Thyroid gland (tissue), 4 donors: ENCODE data around the gene PLET1. TPM values are rescaled to one million over a fixed set of nuclear protein-coding genes. Genes with fewer than 3 reads are reported as not detected.
A peak's percentile ranks its signal among the peaks of the same experiment; 100 is the strongest.

Source experiments
- DNase-seq, 2 donors: peaks; one replicate each; pipeline ENCODE4 v3.0.0-alpha.2; 2019
- H3K27ac ChIP-seq, 3 donors: fragments of 200-600 bp; sonication (generic); 1 replicate in 2 of 3; 2 replicates in 1 of 3; pipeline ENCODE4 v1.5.1; 2016 to 2019; ENCODE audit warnings: mild to moderate bottlenecking in 1 of 3, moderate library complexity in 1 of 3
- H3K27me3 ChIP-seq: fragments of 200-600 bp; sonication (generic); one replicate; pipeline ENCODE4 v1.5.1; 2019
- H3K36me3 ChIP-seq, 2 donors: fragments of 200-600 bp; sonication (generic); one replicate each; pipeline ENCODE4 v1.5.1; 2016 to 2019
- H3K4me1 ChIP-seq, 2 donors: fragments of 200-600 bp; sonication (generic); one replicate each; pipeline ENCODE4 v1.5.1; 2017 to 2019
- H3K4me3 ChIP-seq, 3 donors: fragments of 200-600 bp; sonication (generic); replicated peaks in 1 of 3; 1 replicate in 2 of 3; 2 replicates in 1 of 3; pipeline ENCODE4 v1.5.1; 2016; ENCODE audit warnings: mild to moderate bottlenecking in 1 of 3
- H3K9me3 ChIP-seq: fragments of 200-600 bp; sonication (generic); one replicate; pipeline ENCODE4 v1.5.1; 2017
- POLR2A ChIP-seq, 2 donors: fragments of 450-650 bp; IDR thresholded peaks; one replicate each; pipeline ENCODE4 v1.6.1; 2017; ENCODE audit warnings: antibody characterized with exemption in 2 of 2, mild to moderate bottlenecking in 2 of 2, moderate library complexity in 1 of 2
- whole genome bisulfite sequencing, 2 donors: methylation state at CpG; one replicate each; pipeline ENCODE4 v1.1.5; 2017; 5-methylcytosine and 5-hydroxymethylcytosine counted together
- intact Hi-C: fragments of 100-400 bp; cut with DNase I; formaldehyde crosslinking; loops from one replicate; pipeline ENCODE4 v1.15.1; 2023
- total RNA-seq, 4 donors: library from RNA; depleted of rRNA; stranded (reverse); fragments of >200 nt; gene quantifications; one replicate each; pipeline ENCODE4 v1.2.3, GENCODE V29; 2016
- TF ChIP-seq, protein P1 (sequence below), 6 experiments: fragments of 200-600 bp in 3 of 6; fragments of 450-650 bp in 3 of 6; sonication (generic) in 3 of 6; IDR thresholded peaks; one replicate each; pipeline ENCODE4 v1.5.1; 2016 to 2019; ENCODE audit warnings: antibody characterized with exemption in 6 of 6, mild to moderate bottlenecking in 2 of 6, inconsistent platforms in 1 of 6, moderate library complexity in 1 of 6

Gene PLET1
- total RNA-seq, 4 donors from 2014 or later: not detected

- Histone ChIP-seq H3K27ac (peak overlapping the region; percentile 33 to 44 (median 39)), H3K36me3 (no peaks in the 10 kb centered on the region), H3K4me3 (no peak overlapping the region), H3K9me3 (no peaks in the 10 kb centered on the region), H3K27me3 (no peaks in the 10 kb centered on the region), H3K4me1 (peaks cover 8 to 26% of the 10 kb centered on the region in 2 donors)
- intact Hi-C loops: no loop called here
- DNase-seq: no peak
- TF ChIP-seq, protein P1, sequence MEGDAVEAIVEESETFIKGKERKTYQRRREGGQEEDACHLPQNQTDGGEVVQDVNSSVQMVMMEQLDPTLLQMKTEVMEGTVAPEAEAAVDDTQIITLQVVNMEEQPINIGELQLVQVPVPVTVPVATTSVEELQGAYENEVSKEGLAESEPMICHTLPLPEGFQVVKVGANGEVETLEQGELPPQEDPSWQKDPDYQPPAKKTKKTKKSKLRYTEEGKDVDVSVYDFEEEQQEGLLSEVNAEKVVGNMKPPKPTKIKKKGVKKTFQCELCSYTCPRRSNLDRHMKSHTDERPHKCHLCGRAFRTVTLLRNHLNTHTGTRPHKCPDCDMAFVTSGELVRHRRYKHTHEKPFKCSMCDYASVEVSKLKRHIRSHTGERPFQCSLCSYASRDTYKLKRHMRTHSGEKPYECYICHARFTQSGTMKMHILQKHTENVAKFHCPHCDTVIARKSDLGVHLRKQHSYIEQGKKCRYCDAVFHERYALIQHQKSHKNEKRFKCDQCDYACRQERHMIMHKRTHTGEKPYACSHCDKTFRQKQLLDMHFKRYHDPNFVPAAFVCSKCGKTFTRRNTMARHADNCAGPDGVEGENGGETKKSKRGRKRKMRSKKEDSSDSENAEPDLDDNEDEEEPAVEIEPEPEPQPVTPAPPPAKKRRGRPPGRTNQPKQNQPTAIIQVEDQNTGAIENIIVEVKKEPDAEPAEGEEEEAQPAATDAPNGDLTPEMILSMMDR (IDR thresholded peaks at IDR 0.05): no peak
- TF ChIP-seq POLR2A (IDR thresholded peaks at IDR 0.05): no peak
Measured at GRCh38 chr11:112292188-112292587, 31.5 kb upstream of the PLET1 start.

- intact Hi-C loops: no loop called here
- Histone ChIP-seq H3K36me3 (no peaks in the 10 kb centered on the region), H3K9me3 (no peaks in the 10 kb centered on the region), H3K4me1 (peaks cover 8 to 26% of the 10 kb centered on the region in 2 donors), H3K27ac (no peak overlapping the region), H3K4me3 (no peak overlapping the region), H3K27me3 (no peaks in the 10 kb centered on the region)
- DNase-seq: no peak
- no peak for TF ChIP-seq POLR2A (IDR thresholded peaks at IDR 0.05)
- TF ChIP-seq, protein P1 (IDR thresholded peaks at IDR 0.05): no peak
- 96 to 98% methylated on average over 6 of the region's 6 CpGs for WGBS, 2 donors
Measured at GRCh38 chr11:112291191-112291590, 30.5 kb upstream of the PLET1 start.

DNA sequence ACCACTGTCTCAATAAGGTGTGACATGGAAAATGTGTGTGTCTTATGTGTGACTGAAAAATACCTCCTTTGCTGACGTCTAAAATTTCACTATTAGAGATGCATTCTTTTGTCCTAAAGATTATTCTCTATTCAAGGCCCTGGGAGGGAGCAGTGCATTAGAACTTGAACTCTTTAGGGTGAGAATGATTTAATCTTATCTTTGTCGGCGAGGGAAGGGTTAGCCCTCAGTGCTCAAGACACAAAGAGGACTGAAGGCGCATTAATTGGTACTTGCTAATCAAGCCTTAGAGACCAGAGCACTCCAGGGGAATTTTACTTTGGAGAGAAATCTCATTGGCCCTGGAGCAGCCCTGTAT, 29.8 kb upstream of the PLET1 start:
- Histone ChIP-seq H3K4me3 (peak overlapping the region in 1 of 3 donors; percentile 36), H3K27me3 (no peaks in the 10 kb centered on the region), H3K4me1 (peaks cover 8 to 26% of the 10 kb centered on the region in 2 donors), H3K9me3 (no peaks in the 10 kb centered on the region), H3K27ac (peak overlapping the region in 1 of 3 donors; percentile 22), H3K36me3 (no peaks in the 10 kb centered on the region)
- DNase-seq: no peak
- WGBS, 2 donors: 18 to 22% methylated on average over 4 of the region's 4 CpGs
- TF ChIP-seq, protein P1 (IDR thresholded peaks at IDR 0.05): no peak
- TF ChIP-seq POLR2A (IDR thresholded peaks at IDR 0.05): no peak
- intact Hi-C loops: no loop called here

GRCh38 chr11:112289588-112290492, 29.2 kb upstream of the PLET1 start:
- no peaks in the 10 kb centered on the region for H3K9me3 ChIP-seq
- peak; percentile 82 for DNase-seq
- no peak overlapping the region for H3K27ac ChIP-seq
- peak overlapping the region; percentile 9 to 36 (median 12) for H3K4me3 ChIP-seq
- intact Hi-C loops: loop anchor here (5.0 kb wide), 1 partner anchor 262 kb away; no protein-coding TSS in a partner anchor
- H3K36me3 ChIP-seq: no peaks in the 10 kb centered on the region
- peaks cover 8 to 26% of the 10 kb centered on the region in 2 donors for H3K4me1 ChIP-seq
- H3K27me3 ChIP-seq: no peaks in the 10 kb centered on the region
- TF ChIP-seq, protein P1 (IDR thresholded peaks at IDR 0.05): peak; percentile 46 to 97 (median 84)
- TF ChIP-seq POLR2A (IDR thresholded peaks at IDR 0.05): peak in 1 of 2 donors; percentile 53
- WGBS, 2 donors: 7 to 10% methylated on average over 16 to 17 of the region's 60 CpGs

- Histone ChIP-seq H3K4me1 (peaks cover 4 to 19% of the 10 kb centered on the region in 2 donors), H3K27me3 (no peaks in the 10 kb centered on the region), H3K27ac (no peak overlapping the region), H3K9me3 (no peaks in the 10 kb centered on the region), H3K4me3 (no peak overlapping the region), H3K36me3 (no peaks in the 10 kb centered on the region)
- DNase-seq: no peak
- intact Hi-C loops: loop anchor here (5.0 kb wide), 1 partner anchor 264 kb away; no protein-coding TSS in a partner anchor
- 89 to 96% methylated on average over 3 of the region's 3 CpGs for WGBS, 2 donors
- TF ChIP-seq POLR2A (IDR thresholded peaks at IDR 0.05): no peak
- TF ChIP-seq, protein P1 (IDR thresholded peaks at IDR 0.05): no peak
Measured at GRCh38 chr11:112288021-112288420, 27.4 kb upstream of the PLET1 start.
